Measurements from ENCODE around the gene PPARD.
A peak's percentile ranks its signal among the peaks of the same experiment; 100 is the strongest.
"Not testable (repeated sequence)": the region's sequence is repeated elsewhere in the genome, so short reads cannot be mapped to it uniquely, and the experiment has no call there.

PPARD gene

DNA sequence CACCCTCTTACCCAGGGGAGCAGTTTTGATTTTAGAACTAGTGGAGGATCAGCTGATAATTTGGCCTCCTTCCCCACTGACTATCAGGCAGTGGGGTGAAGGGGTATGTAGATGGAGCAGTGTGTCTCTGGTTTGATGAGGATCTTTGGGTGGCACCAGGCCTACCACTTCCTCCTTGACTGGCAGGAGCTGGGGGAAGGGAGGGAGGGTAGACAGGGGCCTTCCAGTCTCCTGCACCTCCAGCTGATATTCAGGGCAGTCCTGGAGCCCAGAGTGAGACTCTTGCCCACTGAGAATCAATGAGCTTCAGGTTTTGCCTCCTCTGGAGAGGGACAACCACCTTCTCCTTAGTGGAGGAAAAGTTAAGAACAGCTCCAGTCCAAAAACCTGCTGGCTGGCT is 41.5 kb upstream of the PPARD start:
- Histone ChIP-seq H3K4me3 (replicated peaks; ENCODE audit: insufficient read depth, low read length) (no peak overlapping the region), H3K27ac (replicated peaks) (peak overlapping the region; percentile 94), H3K27me3 (ENCODE audit: insufficient read depth, poor library complexity, severe bottlenecking) (no peaks in the 10 kb centered on the region)
- TF ChIP-seq POLR2AphosphoS5 (IDR thresholded peaks at IDR 0.05; ENCODE audit: low read depth) (no peak), GABPA (IDR thresholded peaks at IDR 0.05; ENCODE audit: low read depth) (no peak), SPI1 (IDR thresholded peaks at IDR 0.05; ENCODE audit: borderline replicate concordance, low read depth) (peak; percentile 88)
- TF ChIP-seq, protein P1, sequence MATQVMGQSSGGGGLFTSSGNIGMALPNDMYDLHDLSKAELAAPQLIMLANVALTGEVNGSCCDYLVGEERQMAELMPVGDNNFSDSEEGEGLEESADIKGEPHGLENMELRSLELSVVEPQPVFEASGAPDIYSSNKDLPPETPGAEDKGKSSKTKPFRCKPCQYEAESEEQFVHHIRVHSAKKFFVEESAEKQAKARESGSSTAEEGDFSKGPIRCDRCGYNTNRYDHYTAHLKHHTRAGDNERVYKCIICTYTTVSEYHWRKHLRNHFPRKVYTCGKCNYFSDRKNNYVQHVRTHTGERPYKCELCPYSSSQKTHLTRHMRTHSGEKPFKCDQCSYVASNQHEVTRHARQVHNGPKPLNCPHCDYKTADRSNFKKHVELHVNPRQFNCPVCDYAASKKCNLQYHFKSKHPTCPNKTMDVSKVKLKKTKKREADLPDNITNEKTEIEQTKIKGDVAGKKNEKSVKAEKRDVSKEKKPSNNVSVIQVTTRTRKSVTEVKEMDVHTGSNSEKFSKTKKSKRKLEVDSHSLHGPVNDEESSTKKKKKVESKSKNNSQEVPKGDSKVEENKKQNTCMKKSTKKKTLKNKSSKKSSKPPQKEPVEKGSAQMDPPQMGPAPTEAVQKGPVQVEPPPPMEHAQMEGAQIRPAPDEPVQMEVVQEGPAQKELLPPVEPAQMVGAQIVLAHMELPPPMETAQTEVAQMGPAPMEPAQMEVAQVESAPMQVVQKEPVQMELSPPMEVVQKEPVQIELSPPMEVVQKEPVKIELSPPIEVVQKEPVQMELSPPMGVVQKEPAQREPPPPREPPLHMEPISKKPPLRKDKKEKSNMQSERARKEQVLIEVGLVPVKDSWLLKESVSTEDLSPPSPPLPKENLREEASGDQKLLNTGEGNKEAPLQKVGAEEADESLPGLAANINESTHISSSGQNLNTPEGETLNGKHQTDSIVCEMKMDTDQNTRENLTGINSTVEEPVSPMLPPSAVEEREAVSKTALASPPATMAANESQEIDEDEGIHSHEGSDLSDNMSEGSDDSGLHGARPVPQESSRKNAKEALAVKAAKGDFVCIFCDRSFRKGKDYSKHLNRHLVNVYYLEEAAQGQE (IDR thresholded peaks at IDR 0.05; ENCODE audit: insufficient replicate concordance, low read depth), result no peak
- DNase-seq (ENCODE audit: low read depth in 1 of 2, low spot score in 1 of 2), result peak in 1 of 2 experiments; percentile 79

DNA sequence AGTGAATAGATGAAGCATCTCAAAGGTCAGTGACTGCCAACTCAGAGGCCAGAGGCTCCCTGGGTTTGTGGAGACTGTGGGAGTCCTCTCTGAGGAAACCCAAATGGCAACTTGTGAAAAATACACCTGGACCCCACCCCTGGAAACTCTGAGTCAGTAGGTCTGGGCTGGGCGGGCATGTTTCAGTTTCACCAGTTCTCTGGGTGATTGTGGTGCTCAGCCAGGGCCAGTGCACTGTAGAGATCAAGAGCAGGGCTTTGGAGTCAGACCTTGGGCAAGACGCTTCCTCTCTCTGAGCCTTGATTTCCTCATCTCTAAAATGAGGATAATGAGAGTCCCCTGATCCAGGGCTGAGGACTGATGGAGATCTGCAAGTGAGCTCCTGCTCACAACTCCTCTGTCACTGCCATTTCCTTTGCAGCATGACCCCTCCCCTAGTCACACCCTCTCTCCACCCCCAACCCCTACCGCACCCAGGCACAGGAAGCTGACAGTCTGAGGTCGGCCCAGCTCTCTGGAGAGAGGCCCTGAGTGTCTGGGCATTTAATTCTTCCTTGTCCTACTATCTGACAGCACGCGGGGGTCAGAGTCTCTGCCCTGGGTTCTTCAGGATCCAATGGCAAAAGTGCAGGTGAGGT is 39.6 kb upstream of the PPARD start:
- no peak for TF ChIP-seq GABPA (IDR thresholded peaks at IDR 0.05; ENCODE audit: low read depth)
- TF ChIP-seq SPI1 (IDR thresholded peaks at IDR 0.05; ENCODE audit: borderline replicate concordance, low read depth), result peak; percentile 55; the same call in 1 of the 2 replicates
- H3K27ac ChIP-seq (replicated peaks), result peak overlapping the region; percentile 34
- DNase-seq (ENCODE audit: low read depth in 1 of 2, low spot score in 1 of 2), result peak; percentile 76 to 85
- H3K27me3 ChIP-seq (ENCODE audit: insufficient read depth, poor library complexity, severe bottlenecking), result no peaks in the 10 kb centered on the region
- no peak overlapping the region for H3K4me3 ChIP-seq (replicated peaks; ENCODE audit: insufficient read depth, low read length)

DNA sequence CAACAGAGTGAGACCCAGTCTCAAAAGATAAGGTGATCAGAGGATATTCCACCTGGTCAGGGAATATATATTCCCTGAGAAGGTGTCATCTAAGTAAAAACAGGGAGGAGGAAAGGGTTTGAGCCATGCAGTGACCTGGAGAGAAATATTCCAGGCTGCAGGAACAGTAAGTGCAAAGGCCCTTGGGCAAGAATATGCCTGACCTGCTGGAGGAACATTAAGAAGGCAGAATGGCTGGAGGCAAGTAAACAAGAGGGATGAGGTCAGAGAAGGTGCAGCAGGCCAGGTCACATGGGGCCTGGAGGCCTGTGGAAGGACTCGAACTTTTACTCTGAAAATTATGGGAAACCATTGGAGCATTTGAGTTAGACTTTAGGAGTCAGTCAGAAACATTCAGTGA is 38.1 kb upstream of the PPARD start:
- H3K4me3 ChIP-seq (replicated peaks; ENCODE audit: insufficient read depth, low read length), result no peak overlapping the region
- TF ChIP-seq, protein P1 (IDR thresholded peaks at IDR 0.05; ENCODE audit: insufficient replicate concordance, low read depth), result no peak
- no peak for TF ChIP-seq GABPA (IDR thresholded peaks at IDR 0.05; ENCODE audit: low read depth)
- no peak for TF ChIP-seq POLR2AphosphoS5 (IDR thresholded peaks at IDR 0.05; ENCODE audit: low read depth)
- no peak for TF ChIP-seq SPI1 (IDR thresholded peaks at IDR 0.05; ENCODE audit: borderline replicate concordance, low read depth)
- TF ChIP-seq, protein P2, sequence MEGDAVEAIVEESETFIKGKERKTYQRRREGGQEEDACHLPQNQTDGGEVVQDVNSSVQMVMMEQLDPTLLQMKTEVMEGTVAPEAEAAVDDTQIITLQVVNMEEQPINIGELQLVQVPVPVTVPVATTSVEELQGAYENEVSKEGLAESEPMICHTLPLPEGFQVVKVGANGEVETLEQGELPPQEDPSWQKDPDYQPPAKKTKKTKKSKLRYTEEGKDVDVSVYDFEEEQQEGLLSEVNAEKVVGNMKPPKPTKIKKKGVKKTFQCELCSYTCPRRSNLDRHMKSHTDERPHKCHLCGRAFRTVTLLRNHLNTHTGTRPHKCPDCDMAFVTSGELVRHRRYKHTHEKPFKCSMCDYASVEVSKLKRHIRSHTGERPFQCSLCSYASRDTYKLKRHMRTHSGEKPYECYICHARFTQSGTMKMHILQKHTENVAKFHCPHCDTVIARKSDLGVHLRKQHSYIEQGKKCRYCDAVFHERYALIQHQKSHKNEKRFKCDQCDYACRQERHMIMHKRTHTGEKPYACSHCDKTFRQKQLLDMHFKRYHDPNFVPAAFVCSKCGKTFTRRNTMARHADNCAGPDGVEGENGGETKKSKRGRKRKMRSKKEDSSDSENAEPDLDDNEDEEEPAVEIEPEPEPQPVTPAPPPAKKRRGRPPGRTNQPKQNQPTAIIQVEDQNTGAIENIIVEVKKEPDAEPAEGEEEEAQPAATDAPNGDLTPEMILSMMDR (IDR thresholded peaks at IDR 0.05; ENCODE audit: insufficient read depth, low read length), result no peak
- no peak overlapping the region for H3K27ac ChIP-seq (replicated peaks)
- H3K27me3 ChIP-seq (ENCODE audit: insufficient read depth, poor library complexity, severe bottlenecking), result no peaks in the 10 kb centered on the region
- DNase-seq (ENCODE audit: low read depth in 1 of 2, low spot score in 1 of 2), result no peak

DNA sequence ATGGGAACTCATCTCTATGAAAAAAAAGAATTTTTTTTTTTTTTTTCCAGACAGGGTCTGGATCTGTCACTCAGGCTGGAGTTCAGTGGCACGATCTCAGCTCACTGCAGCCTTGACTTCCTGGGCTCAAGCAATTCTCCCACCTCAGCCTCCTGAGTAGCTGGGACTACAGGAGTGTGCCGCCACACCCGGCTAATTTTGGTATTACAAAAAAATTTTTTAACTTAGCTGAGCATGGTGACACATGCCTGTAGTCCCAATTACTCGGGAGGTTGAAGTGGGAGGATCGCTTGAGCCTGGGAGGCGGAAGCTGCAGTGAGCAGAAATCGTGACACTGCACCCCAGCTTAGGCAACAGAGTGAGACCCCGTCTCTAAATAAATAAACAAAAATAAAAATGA is 37.2 kb upstream of the PPARD start:
- Histone ChIP-seq H3K4me3 (replicated peaks; ENCODE audit: insufficient read depth, low read length) (no peak overlapping the region), H3K27me3 (ENCODE audit: insufficient read depth, poor library complexity, severe bottlenecking) (no peaks in the 10 kb centered on the region), H3K27ac (replicated peaks) (no peak overlapping the region)
- TF ChIP-seq POLR2AphosphoS5 (IDR thresholded peaks at IDR 0.05; ENCODE audit: low read depth) (no peak), GABPA (IDR thresholded peaks at IDR 0.05; ENCODE audit: low read depth) (no peak), SPI1 (IDR thresholded peaks at IDR 0.05; ENCODE audit: borderline replicate concordance, low read depth) (no peak)
- TF ChIP-seq, protein P2 (IDR thresholded peaks at IDR 0.05; ENCODE audit: insufficient read depth, low read length), result no peak
- TF ChIP-seq, protein P1 (IDR thresholded peaks at IDR 0.05; ENCODE audit: insufficient replicate concordance, low read depth), result no peak
- DNase-seq (ENCODE audit: low read depth in 1 of 2, low spot score in 1 of 2), result no peak

DNA sequence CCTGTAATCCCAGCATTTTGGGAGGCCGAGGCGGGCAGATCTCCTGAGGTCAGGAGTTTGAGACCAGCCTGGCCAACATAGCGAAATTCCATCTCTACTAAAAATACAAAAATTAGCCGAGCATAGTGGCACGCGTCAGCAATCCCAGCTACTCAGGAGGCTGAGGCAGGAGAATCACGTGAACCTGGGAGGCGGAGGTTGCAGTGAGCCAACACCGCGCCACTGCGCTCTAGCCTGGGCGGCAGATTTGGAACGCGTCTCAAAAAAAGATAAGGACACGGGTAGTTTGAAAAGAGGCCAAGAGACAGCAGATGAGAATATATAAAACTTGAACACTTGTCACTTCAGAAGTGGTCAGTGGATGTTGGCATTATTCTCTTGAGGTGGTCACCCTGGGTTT is 35.2 kb upstream of the PPARD start:
- not testable (repeated sequence) for H3K4me3 ChIP-seq (replicated peaks; ENCODE audit: insufficient read depth, low read length); DNase-seq (ENCODE audit: low read depth in 1 of 2, low spot score in 1 of 2); H3K27me3 ChIP-seq (ENCODE audit: insufficient read depth, poor library complexity, severe bottlenecking); H3K27ac ChIP-seq (replicated peaks)

DNA sequence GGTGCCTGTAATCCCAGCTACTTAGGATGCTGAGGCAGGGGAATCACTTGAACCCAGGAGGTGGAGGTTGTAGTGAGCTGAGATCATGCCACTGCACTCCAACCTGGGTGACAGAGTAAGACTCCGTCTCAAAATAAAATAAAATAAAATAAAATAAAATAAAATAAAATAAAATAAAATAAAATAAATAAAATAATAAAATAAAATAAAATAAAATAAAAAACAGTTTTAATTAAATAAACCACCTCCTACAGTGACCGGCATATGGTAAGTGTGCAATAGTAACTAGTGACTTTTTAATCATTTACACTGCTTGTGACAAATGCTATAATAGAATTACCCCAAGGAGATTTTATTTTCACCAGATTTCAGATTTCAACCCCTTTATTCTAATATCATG is 33.8 kb upstream of the PPARD start:
- not testable (repeated sequence) for H3K27ac ChIP-seq (replicated peaks); H3K4me3 ChIP-seq (replicated peaks; ENCODE audit: insufficient read depth, low read length); H3K27me3 ChIP-seq (ENCODE audit: insufficient read depth, poor library complexity, severe bottlenecking); DNase-seq (ENCODE audit: low read depth in 1 of 2, low spot score in 1 of 2)

Data from HL-60 (cell line).